ENCODE measurements around the gene SLC38A5. TPM values are rescaled to one million over a fixed set of nuclear protein-coding genes. Genes with fewer than 3 reads are reported as not detected.
A peak's percentile ranks its signal among the peaks of the same experiment; 100 is the strongest.

The SLC38A5 gene
- total and polyA plus RNA-seq, 9 of the 15 experiments (the other 6 are each of a cell fraction or from before 2014, with no cell fraction given) = 9.3 to 228 (median 142) TPM

DNA sequence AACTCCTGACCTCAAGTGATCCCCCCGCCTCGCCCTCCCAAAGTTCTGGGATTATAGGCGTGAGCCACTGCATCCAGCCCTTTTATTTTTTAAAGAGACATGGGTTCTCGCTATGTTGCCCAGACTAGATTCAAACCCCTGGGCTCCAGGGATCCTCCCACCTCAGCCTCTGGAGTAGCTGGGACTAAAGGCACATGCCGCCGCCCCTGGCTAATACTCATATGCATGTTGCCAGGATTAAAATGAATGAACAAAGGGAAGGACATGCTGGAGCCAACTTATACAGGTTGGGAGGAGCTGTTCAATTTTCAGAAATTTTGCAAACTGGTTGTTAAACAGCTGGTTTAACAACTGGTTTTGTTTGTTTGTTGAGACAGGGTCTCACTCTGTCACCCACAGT is 4.5 kb upstream of the SLC38A5 start:
- POLR2A ChIA-PET = interaction anchor here (0.5 to 1.0 kb wide), 3 partner anchors 13 to 100 kb away, joined by 3 to 4 read pairs (median 3); partner anchors contain the start of gene RBM3
- H3K4me2 ChIP-seq (ENCODE audit: insufficient read depth, low read length) = peak overlapping the region; percentile 94
- DNase-seq (ENCODE audit: extremely low read depth in 1 of 4, low spot score in 3 of 4) = no peak
- 0 out of 2 replicates have a peak overlapping the region, but pooled peaks have one; percentile 62 for H2AFZ ChIP-seq (ENCODE audit: low read depth, low read length)
- no peaks in the 10 kb centered on the region for H3K27me3 ChIP-seq (ENCODE audit: control insufficient read depth in 2 of 2, insufficient read depth in 2 of 2, low read length in 2 of 2)
- H3K4me1 ChIP-seq (replicated peaks in 1 of 2; ENCODE audit: control insufficient read depth in 2 of 2, insufficient read depth in 2 of 2, low read length in 2 of 2) = peaks cover 23 to 39% of the 10 kb centered on the region in 2 experiments; a peak in 4 of 5 replicates
- FAIRE-seq = peak; percentile 11
- in situ Hi-C loops (cut with MboI) (no loop called here), intact Hi-C loops (cut with micrococcal nuclease) (no loop called here)
- H4K20me1 ChIP-seq (replicated peaks; ENCODE audit: control insufficient read depth, insufficient read depth, low read length) = no peaks in the 10 kb centered on the region
- ATAC-seq = no peak
- CTCF ChIA-PET (ENCODE audit: low intra/inter-chr PET ratio) = no interaction called here
- H3K79me2 ChIP-seq (ENCODE audit: control insufficient read depth, insufficient read depth, low read length) = peaks cover 50% of the 10 kb centered on the region
- H3K9me3 ChIP-seq (replicated peaks; ENCODE audit: control insufficient read depth, insufficient read depth, low read depth, low read length) = no peaks in the 10 kb centered on the region
- peak overlapping the region; percentile 68; the same call in 2 of the 3 replicates for H3K27ac ChIP-seq (ENCODE audit: extremely low read depth, low read depth, low read length)
- no TSS peak for BruUV-seq (replicated peaks)
- peaks cover 24% of the 10 kb centered on the region; the same call in 2 of the 3 replicates for H3K36me3 ChIP-seq (ENCODE audit: control insufficient read depth, insufficient read depth, low read length)
- 43% methylated on average over 5 of the region's 6 CpGs for WGBS (ENCODE audit: insufficient coverage, low coverage, missing lambda C conversion rate)
- TF ChIP-seq, protein P1, sequence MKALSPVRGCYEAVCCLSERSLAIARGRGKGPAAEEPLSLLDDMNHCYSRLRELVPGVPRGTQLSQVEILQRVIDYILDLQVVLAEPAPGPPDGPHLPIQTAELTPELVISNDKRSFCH (CRISPR knock-in tag; IDR thresholded peaks at IDR 0.05) = no peak
- TF ChIP-seq, protein P1 (tag; IDR thresholded peaks at IDR 0.05) = no peak
- TF ChIP-seq, protein P2, sequence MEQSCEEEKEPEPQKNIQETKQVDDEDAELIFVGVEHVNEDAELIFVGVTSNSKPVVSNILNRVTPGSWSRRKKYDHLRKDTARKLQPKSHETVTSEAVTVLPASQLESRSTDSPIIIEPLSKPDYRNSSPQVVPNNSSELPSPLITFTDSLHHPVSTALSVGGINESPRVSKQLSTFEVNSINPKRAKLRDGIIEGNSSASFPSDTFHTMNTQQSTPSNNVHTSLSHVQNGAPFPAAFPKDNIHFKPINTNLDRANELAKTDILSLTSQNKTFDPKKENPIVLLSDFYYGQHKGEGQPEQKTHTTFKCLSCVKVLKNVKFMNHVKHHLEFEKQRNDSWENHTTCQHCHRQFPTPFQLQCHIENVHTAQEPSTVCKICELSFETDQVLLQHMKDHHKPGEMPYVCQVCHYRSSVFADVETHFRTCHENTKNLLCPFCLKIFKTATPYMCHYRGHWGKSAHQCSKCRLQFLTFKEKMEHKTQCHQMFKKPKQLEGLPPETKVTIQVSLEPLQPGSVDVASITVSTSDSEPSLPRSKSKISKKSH (CRISPR knock-in tag; IDR thresholded peaks at IDR 0.05) = no peak
- TF ChIP-seq SIN3A (IDR thresholded peaks at IDR 0.05; ENCODE audit: borderline replicate concordance in 2 of 2, control insufficient read depth in 1 of 2, low read depth in 2 of 2, low read length in 2 of 2) (no peak), SP1 (CRISPR knock-in tag; IDR thresholded peaks at IDR 0.05) (no peak), U2AF1 (optimal IDR thresholded peaks at IDR 0.05; ENCODE audit: low read depth, low read length) (no peak), ZNF695 (CRISPR knock-in tag; IDR thresholded peaks at IDR 0.05) (no peak), HDAC2 (IDR thresholded peaks at IDR 0.05) (no peak)
- peaks cover 4% of the 10 kb centered on the region for H3K9me1 ChIP-seq (ENCODE audit: control insufficient read depth, insufficient read depth, low read length)
- peak overlapping the region; percentile 85 to 91 for H3K9ac ChIP-seq (ENCODE audit: insufficient read depth in 1 of 2, low read depth in 2 of 2, low read length in 2 of 2)
- H3K4me3 ChIP-seq = peak overlapping the region; percentile 94

All from K562 (cell line).